Measurements from ENCODE around the gene ADCY10. TPM values are rescaled to one million over a fixed set of nuclear protein-coding genes. Genes with fewer than 3 reads are reported as not detected.

ADCY10 gene
- total RNA-seq, 1 experiment from 2014 or later = 0.20 TPM

GRCh38 chr1:167803358-167804207 lies 110.4 kb downstream of the ADCY10 start:
- TF ChIP-seq CTCF (conservative IDR thresholded peaks at IDR 0.05) = peak; percentile 99
- Histone ChIP-seq H2AFZ (ENCODE audit: low read length) (no peak overlapping the region), H3K9ac (ENCODE audit: extremely low read depth, insufficient read length, low read length) (no peak overlapping the region), H4K5ac (ENCODE audit: insufficient read length, low read depth, low read length) (no peak overlapping the region), H3T11ph (ENCODE audit: low read length) (no peak overlapping the region), H3K4me1 (ENCODE audit: insufficient read depth, low read length) (no peaks in the 10 kb centered on the region), H2BK5ac (ENCODE audit: insufficient read length, low read length) (no peak overlapping the region), H2BK20ac (ENCODE audit: low read depth, low read length, poor library complexity, severe bottlenecking) (no peak overlapping the region), H3K14ac (ENCODE audit: insufficient read depth, low read length) (no peak overlapping the region), H3K9me3 (ENCODE audit: control insufficient read depth, low read depth, low read length) (no peaks in the 10 kb centered on the region), H3K4ac (ENCODE audit: low read depth, low read length) (no peak overlapping the region), H2BK12ac (ENCODE audit: insufficient read length, low read depth, low read length) (no peak overlapping the region), H2AK5ac (ENCODE audit: insufficient read length, low read length) (no peak overlapping the region), H3K56ac (ENCODE audit: insufficient read length, low read depth, low read length) (no peak overlapping the region), H4K20me1 (ENCODE audit: control insufficient read depth, insufficient read depth, insufficient read length) (no peaks in the 10 kb centered on the region), H4K91ac (ENCODE audit: insufficient read length, low read depth, low read length) (no peak overlapping the region), H3K23me2 (ENCODE audit: insufficient read length, low read depth, low read length, poor library complexity, severe bottlenecking) (no peaks in the 10 kb centered on the region), H3K27me3 (ENCODE audit: insufficient read depth, low read length) (no peaks in the 10 kb centered on the region), H3K27ac (ENCODE audit: insufficient read length, low read depth, low read length) (no peak overlapping the region), H3K23ac (ENCODE audit: insufficient read length, low read depth, low read length) (no peak overlapping the region), H2BK120ac (ENCODE audit: low read depth, low read length, poor library complexity, severe bottlenecking) (no peak overlapping the region), H4K8ac (replicated peaks; ENCODE audit: insufficient read length, low read depth, low read length) (no peak overlapping the region), H3K4me2 (ENCODE audit: insufficient read depth, insufficient read length, low read length) (peak overlapping the region; percentile 2), H3K79me1 (ENCODE audit: insufficient read depth, low read depth, low read length, poor library complexity, severe bottlenecking) (no peaks in the 10 kb centered on the region), H2BK15ac (ENCODE audit: low read depth, low read length) (no peak overlapping the region), H3K79me2 (ENCODE audit: insufficient read depth, low read length) (no peaks in the 10 kb centered on the region), H3K18ac (ENCODE audit: insufficient read length, low read depth, low read length) (peak overlapping the region; percentile 8)
- Mint-ChIP-seq H3K9me3 (peaks cover 30 to 35% of the 10 kb centered on the region in 2 experiments), H3K36me3 (ENCODE audit: insufficient read depth in 1 of 3, low read depth in 3 of 3) (peaks cover 17 to 34% (median 17%) of the 10 kb centered on the region in 3 experiments), H3K4me1 (peaks cover 2 to 4% of the 10 kb centered on the region in 2 experiments; a peak in 2 of 4 replicates), H3K4me3 (peak overlapping the region in 1 of 2 experiments; percentile 36; a peak in 2 of 5 replicates), H3K27me3 (ENCODE audit: low read depth) (no peaks in the 10 kb centered on the region; the same call in 1 of the 2 replicates), H3K27ac (peak overlapping the region in 1 of 3 experiments; percentile 61; a peak in 1 of 7 replicates)
- no CpG with 5 or more reads among the region's 12 CpGs for WGBS (ENCODE audit: extremely low coverage, insufficient read length, low lambda C conversion rate)
- peak; percentile 97 for DNase-seq

Measured in H9 (cell line).